ENCODE data around the gene OR52K2. TPM values are rescaled to one million over a fixed set of nuclear protein-coding genes. Genes with fewer than 3 reads are reported as not detected.

Gene OR52K2
- polyA plus RNA-seq, 1 donor from 2014 or later, result not detected

DNA sequence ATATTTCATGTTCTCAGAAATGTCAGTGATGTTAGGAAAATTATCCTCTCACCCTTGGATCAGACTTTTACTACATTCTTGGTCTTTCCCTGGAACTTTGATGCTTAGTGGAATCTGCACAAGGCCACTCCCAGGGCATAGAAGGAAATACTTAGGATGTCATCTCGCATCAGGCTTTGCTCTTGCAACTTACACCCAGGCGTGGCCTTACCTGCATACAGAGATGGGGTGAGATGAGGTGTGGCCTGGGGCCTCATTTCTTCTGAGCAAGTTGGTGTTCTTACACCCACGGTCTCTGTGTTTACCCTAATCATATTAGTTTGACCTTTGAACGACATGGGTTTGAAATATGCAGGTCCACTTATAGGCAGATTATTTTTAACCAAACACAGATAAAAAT, 19.0 kb upstream of the OR52K2 start:
- no peak for TF ChIP-seq TAF1 (IDR thresholded peaks at IDR 0.05; ENCODE audit: low read depth)
- TF ChIP-seq POLR2AphosphoS5 (IDR thresholded peaks at IDR 0.05), result no peak
- no peak for TF ChIP-seq RAD21 (conservative IDR thresholded peaks at IDR 0.05)
- TF ChIP-seq, protein P1, sequence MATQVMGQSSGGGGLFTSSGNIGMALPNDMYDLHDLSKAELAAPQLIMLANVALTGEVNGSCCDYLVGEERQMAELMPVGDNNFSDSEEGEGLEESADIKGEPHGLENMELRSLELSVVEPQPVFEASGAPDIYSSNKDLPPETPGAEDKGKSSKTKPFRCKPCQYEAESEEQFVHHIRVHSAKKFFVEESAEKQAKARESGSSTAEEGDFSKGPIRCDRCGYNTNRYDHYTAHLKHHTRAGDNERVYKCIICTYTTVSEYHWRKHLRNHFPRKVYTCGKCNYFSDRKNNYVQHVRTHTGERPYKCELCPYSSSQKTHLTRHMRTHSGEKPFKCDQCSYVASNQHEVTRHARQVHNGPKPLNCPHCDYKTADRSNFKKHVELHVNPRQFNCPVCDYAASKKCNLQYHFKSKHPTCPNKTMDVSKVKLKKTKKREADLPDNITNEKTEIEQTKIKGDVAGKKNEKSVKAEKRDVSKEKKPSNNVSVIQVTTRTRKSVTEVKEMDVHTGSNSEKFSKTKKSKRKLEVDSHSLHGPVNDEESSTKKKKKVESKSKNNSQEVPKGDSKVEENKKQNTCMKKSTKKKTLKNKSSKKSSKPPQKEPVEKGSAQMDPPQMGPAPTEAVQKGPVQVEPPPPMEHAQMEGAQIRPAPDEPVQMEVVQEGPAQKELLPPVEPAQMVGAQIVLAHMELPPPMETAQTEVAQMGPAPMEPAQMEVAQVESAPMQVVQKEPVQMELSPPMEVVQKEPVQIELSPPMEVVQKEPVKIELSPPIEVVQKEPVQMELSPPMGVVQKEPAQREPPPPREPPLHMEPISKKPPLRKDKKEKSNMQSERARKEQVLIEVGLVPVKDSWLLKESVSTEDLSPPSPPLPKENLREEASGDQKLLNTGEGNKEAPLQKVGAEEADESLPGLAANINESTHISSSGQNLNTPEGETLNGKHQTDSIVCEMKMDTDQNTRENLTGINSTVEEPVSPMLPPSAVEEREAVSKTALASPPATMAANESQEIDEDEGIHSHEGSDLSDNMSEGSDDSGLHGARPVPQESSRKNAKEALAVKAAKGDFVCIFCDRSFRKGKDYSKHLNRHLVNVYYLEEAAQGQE (IDR thresholded peaks at IDR 0.05; ENCODE audit: borderline replicate concordance), result no peak
- no peak for TF ChIP-seq MXI1 (conservative IDR thresholded peaks at IDR 0.05; ENCODE audit: poor library complexity, severe bottlenecking)
- TF ChIP-seq EP300 (conservative IDR thresholded peaks at IDR 0.05; ENCODE audit: poor library complexity, severe bottlenecking), result no peak
- no peak for TF ChIP-seq SMC3 (conservative IDR thresholded peaks at IDR 0.05; ENCODE audit: poor library complexity)
- TF ChIP-seq EZH2 (IDR thresholded peaks at IDR 0.05; ENCODE audit: borderline replicate concordance, insufficient read depth, low read length, poor library complexity, severe bottlenecking), result no peak

DNA sequence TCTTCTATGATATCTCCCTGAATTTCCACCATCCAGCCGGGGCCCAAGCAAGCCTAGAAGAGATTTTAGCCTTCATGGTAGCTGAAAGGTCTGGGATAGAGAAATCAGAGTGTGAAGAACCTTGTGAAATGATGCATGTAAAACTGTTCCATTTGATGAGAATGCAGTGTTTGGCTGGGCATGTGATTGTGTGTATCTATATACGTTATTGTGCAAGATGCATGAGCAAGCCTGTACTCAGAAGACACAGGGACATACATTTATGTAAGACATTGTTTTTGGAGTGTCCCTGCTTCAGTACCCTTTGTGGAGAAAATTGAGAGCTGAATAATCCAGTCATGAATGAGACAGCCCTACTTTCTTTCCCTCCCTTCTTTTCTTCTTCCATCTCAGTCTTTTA, 15.2 kb upstream of the OR52K2 start:
- no peak overlapping the region for H3K4me2 ChIP-seq (ENCODE audit: low read length)
- no peaks in the 10 kb centered on the region for H3K36me3 ChIP-seq (ENCODE audit: insufficient read depth, low read length)
- TF ChIP-seq EP300 (conservative IDR thresholded peaks at IDR 0.05; ENCODE audit: poor library complexity, severe bottlenecking) (no peak), SMC3 (conservative IDR thresholded peaks at IDR 0.05; ENCODE audit: poor library complexity) (no peak), RAD21 (conservative IDR thresholded peaks at IDR 0.05) (no peak), MXI1 (conservative IDR thresholded peaks at IDR 0.05; ENCODE audit: poor library complexity, severe bottlenecking) (no peak), TAF1 (IDR thresholded peaks at IDR 0.05; ENCODE audit: low read depth) (no peak), POLR2AphosphoS5 (IDR thresholded peaks at IDR 0.05) (no peak), EZH2 (IDR thresholded peaks at IDR 0.05; ENCODE audit: borderline replicate concordance, insufficient read depth, low read length, poor library complexity, severe bottlenecking) (no peak)
- TF ChIP-seq, protein P2, sequence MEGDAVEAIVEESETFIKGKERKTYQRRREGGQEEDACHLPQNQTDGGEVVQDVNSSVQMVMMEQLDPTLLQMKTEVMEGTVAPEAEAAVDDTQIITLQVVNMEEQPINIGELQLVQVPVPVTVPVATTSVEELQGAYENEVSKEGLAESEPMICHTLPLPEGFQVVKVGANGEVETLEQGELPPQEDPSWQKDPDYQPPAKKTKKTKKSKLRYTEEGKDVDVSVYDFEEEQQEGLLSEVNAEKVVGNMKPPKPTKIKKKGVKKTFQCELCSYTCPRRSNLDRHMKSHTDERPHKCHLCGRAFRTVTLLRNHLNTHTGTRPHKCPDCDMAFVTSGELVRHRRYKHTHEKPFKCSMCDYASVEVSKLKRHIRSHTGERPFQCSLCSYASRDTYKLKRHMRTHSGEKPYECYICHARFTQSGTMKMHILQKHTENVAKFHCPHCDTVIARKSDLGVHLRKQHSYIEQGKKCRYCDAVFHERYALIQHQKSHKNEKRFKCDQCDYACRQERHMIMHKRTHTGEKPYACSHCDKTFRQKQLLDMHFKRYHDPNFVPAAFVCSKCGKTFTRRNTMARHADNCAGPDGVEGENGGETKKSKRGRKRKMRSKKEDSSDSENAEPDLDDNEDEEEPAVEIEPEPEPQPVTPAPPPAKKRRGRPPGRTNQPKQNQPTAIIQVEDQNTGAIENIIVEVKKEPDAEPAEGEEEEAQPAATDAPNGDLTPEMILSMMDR (IDR thresholded peaks at IDR 0.05; ENCODE audit: poor library complexity, severe bottlenecking), result no peak
- TF ChIP-seq, protein P1 (IDR thresholded peaks at IDR 0.05; ENCODE audit: borderline replicate concordance), result no peak
- no peaks in the 10 kb centered on the region for H3K27me3 ChIP-seq (ENCODE audit: insufficient read depth, low read depth, low read length)
- no peaks in the 10 kb centered on the region for H3F3A ChIP-seq (ENCODE audit: insufficient read depth, low read length, poor library complexity, severe bottlenecking)
- H3K9ac ChIP-seq (ENCODE audit: low read length), result no peak overlapping the region
- no peak overlapping the region for H3K27ac ChIP-seq (ENCODE audit: low read length)
- no peaks in the 10 kb centered on the region for H3K9me2 ChIP-seq (ENCODE audit: insufficient read depth, low read length)
- H3K9me3 ChIP-seq (ENCODE audit: low read length), result no peaks in the 10 kb centered on the region
- H3K4me3 ChIP-seq (ENCODE audit: low read length), result no peak overlapping the region
- H4K20me1 ChIP-seq (ENCODE audit: insufficient read depth), result no peaks in the 10 kb centered on the region
- H3K79me2 ChIP-seq (replicated peaks; ENCODE audit: insufficient read depth, low read length), result no peaks in the 10 kb centered on the region
- no peak overlapping the region for H2AFZ ChIP-seq (ENCODE audit: low read depth, low read length)

More for the DNA sequence above, 19.0 kb upstream of the OR52K2 start:
- H3F3A ChIP-seq (ENCODE audit: insufficient read depth, low read length, poor library complexity, severe bottlenecking), result no peaks in the 10 kb centered on the region
- H3K4me3 ChIP-seq (ENCODE audit: low read length), result no peak overlapping the region
- no peak overlapping the region for H2AFZ ChIP-seq (ENCODE audit: low read depth, low read length)
- H3K9me3 ChIP-seq (ENCODE audit: low read length), result no peaks in the 10 kb centered on the region
- no peak overlapping the region for H3K9ac ChIP-seq (ENCODE audit: low read length)
- no peaks in the 10 kb centered on the region for H3K79me2 ChIP-seq (replicated peaks; ENCODE audit: insufficient read depth, low read length)
- H3K27ac ChIP-seq (ENCODE audit: low read length), result no peak overlapping the region
- no peaks in the 10 kb centered on the region for H3K9me2 ChIP-seq (ENCODE audit: insufficient read depth, low read length)
- no peak overlapping the region for H3K4me2 ChIP-seq (ENCODE audit: low read length)
- H4K20me1 ChIP-seq (ENCODE audit: insufficient read depth), result no peaks in the 10 kb centered on the region
- H3K36me3 ChIP-seq (ENCODE audit: insufficient read depth, low read length), result no peaks in the 10 kb centered on the region
- no peaks in the 10 kb centered on the region for H3K27me3 ChIP-seq (ENCODE audit: insufficient read depth, low read depth, low read length)
